GM21381 (cell line): Measurements from ENCODE around the gene INPP5D.

Experiments used
- ATAC-seq: cut with Tn5 transposase; IDR thresholded peaks from one replicate; pipeline ENCODE4 v1.9.1; 2021; ENCODE audit warnings: mild to moderate bottlenecking, moderate library complexity; ENCODE audit not compliant: unreplicated experiment

The INPP5D gene

DNA sequence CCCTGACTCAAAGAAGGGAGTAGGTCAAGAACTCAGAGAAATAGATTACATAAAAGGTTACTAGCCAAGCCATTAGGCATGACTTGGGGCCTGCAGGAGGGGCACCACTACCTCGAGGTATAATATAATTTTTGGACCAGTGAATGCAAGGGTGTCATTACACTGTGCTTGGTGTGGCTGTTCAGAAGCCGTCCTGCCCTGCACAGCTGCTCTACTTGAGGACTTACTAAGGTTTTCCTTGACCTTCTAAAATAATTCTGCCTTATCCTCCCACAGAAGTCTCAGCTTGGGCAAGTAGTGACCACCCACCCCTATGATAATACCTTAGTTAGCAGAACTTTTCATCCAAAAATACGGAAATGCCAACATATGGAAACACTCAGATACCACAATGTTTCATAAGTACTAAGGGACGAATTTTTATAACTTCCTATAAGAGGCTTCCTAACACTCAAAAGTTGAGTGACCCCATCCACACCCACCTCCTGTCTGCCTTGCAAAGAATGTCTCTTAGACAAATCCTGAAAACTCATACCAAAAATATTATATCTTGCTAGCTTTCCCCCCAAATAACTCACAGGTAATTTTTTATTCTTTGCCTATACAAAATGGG is 173.6 kb downstream of the INPP5D start:
- no peak for ATAC-seq

- ATAC-seq = no peak
These were observed 174.1 kb downstream of the INPP5D start for GRCh38 chr2:233234264-233234663.

DNA sequence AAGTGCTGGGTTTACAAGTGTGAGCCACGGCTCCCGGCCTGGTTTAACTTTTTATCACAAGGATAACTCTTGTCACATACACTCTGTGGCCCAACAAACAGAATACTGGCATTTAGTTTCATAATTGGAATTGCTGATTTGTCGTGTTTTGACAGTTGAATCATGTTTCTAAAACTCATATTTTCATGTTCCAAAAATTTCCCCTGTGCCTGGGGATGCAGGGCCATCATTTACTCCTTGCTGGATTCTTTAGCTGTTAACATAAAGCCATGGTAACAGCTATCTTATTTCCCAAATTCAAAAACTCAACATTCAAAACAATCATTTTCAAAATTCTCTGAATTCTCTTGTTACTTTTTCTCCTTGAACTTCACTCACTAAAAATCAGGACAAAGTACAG is 174.9 kb downstream of the INPP5D start:
- no peak for ATAC-seq

DNA sequence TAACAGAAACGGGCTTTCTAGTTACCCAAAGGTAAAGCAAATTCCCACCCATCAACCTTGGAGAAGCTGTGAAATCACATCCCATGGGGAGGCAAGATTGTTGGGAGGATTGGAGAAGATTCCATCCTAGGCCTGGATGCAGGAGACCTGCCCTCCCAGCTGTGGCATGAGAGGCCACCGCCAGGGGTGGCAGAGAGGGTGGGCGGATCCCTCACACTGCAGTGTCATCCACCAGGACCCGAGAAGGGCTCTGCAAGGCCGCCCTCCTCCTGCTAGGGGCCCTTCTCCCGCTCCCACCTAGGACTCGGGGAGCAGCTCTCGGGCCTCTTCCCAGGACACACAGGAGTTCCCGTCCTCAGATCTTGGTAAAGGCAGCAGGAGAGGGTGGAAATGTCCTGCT is 175.8 kb downstream of the INPP5D start:
- no peak for ATAC-seq

DNA sequence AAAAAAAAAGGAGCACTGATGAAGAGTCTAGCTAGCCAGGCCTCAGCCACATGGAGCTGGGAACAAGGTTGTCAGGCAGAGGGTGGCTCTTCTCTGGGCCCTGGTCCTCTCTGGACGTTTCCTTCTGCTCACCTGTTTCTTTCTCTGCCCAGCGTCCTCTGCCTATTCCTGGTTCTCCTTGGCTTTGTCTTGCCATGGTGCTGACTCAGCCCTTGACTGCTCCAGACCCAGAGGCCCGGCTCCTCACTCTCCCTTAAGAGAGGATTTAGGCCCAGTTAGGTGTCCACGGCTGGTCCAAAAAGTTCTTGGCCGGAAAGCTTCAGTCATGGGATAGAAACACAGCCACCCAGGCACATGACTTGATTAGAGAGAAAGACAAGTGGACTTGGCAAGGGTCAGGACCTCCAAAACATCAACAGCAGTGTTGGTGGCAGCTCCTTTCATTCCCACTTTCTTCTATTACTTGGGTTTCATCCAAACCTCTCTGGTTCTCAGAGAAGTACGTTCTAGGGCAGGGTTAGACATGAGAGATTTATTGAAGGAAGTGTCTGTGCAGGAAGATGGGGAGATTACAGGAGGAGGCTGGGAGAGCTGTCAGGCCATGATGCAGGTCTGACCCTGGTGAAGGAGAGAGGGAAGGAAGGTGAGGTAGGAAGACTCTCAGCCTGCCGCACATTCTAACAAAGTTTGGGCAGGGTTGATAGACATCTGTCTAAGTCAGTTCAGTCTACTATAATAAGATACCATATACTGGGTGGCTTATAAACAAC is 176.9 kb downstream of the INPP5D start:
- ATAC-seq = no peak

- ATAC-seq = peak; percentile 79
These were observed 180.8 kb downstream of the INPP5D start for GRCh38 chr2:233240897-233241296.

DNA sequence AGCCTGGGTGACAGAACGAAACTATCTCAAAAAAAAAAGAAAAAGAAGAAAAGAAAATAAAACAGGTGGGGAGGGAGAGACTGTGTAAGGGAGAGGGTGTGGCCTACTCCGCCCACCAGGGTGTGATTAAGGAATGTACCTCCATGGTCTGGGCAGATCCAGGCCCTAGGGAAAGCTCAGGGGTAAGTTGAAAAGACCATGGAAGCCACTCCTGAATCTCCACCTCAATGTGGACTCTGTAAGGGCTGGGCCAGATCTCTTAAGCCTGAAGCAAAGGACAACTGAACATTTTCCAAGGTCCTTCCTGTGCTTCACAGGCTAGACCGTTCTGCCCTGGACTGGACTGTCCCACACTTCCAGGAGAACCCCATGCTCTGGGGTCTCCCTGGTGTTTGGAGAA is 181.7 kb downstream of the INPP5D start:
- ATAC-seq = no peak

DNA sequence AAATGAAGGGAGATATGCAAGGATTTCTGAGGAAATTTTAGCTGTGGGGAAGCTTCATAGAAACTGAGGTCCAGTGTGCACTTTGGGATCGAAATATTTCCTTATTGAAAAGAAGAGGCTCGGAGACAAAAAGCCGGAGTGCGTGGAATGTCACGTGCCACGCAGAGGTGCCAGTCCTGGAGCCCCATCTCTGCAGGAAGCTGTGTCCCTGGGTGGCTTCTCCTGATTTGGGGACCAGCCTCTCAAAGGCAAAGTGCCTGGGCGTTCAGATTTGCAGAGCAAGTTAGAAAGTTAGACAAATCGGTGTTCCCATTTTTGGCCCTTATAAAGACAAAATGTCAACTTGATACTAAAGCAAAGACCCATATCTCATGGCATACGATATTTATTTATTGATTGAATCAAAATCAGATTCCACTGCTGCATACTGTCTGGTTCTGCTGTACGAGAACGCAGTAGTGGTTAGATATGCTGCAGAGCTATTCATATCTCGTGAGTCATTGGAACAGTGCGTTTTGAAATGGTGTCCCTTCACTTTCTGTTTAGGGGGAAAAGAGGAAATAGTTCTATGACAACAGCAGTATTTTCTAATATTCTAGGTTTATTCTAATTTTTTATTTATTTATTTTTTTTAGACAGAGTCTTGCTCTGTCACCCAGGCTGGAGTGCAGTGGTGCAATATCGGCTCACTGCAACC is 182.2 kb downstream of the INPP5D start:
- no peak for ATAC-seq

- ATAC-seq = no peak
These were observed 183.2 kb downstream of the INPP5D start for GRCh38 chr2:233243348-233243747.

GRCh38 chr2:233244818-233245217 is 184.7 kb downstream of the INPP5D start:
- no peak for ATAC-seq

DNA sequence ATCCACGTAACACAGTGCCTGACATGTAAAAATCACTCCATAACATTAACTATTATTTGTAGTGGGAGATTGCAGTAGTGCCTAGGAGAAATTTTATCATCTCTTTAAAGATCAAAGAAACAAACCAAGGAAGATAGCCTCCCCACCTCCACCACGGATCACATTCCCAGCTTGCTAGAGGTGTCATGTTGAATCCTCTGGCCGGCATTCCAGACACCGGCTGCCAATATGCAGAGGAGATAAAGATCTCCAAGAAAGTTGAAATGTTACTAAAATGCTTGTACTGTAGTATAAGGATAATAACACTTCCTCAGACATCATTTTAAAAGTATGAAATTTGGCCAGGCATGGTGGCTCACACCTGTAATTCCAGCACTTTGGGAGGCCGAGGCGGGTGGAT is 185.3 kb downstream of the INPP5D start:
- no peak for ATAC-seq

GRCh38 chr2:233247116-233247515 is 187.0 kb downstream of the INPP5D start:
- no peak for ATAC-seq

DNA sequence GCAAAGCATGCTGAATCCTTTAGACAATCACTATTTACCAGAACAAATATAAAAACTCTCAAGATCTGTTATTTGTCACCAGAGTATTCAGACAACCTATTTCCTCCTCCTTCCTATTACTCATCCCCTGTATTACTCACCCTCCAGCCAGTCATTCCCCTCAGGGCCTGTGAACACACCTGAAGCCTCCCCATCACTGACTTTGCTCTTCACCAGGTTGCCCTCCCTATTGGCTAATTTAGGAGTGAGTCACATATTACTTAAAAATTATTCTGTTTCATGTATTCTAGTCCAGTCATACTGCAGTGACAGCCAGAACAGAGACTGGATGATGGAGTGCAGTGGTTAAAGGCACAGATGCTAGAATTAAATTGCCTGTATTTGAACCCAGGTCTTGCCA is 187.6 kb downstream of the INPP5D start:
- no peak for ATAC-seq

DNA sequence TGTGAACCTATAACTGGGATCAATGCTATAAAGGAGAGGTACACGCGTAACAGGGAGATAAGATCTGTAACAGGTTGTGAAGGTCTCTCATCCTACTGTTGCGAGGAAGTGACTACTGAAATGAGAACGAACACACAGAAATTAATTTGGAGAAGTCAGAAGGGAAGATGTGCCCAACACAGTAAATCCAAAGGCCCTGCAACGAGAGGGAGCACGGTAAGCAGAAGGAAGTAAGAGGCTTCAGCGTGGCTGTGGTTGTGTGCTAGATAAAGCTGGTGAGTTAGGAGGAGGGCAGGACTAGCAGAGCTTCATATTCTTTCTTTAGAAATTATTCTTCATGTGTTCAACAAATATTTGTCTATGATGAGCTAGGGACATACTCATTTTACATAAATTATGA is 188.9 kb downstream of the INPP5D start:
- ATAC-seq = no peak

GRCh38 chr2:233250568-233250967 is 190.4 kb downstream of the INPP5D start:
- ATAC-seq = no peak

DNA sequence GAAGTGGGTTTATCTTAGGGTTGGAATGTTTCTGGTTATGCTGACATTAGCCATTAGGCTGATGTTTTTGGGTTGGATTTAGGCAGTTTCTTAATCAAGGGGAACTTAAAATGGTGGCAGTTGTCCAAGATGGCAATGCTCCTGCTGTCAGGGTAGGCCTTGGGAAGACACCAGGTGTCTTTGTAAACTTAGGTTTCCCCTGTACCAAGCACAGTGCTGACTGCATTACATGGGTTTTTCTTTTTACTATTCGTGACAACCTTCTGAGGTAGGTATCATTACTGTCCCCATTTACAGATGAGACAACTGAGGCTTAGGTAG is 190.8 kb downstream of the INPP5D start:
- ATAC-seq = peak; percentile 19

DNA sequence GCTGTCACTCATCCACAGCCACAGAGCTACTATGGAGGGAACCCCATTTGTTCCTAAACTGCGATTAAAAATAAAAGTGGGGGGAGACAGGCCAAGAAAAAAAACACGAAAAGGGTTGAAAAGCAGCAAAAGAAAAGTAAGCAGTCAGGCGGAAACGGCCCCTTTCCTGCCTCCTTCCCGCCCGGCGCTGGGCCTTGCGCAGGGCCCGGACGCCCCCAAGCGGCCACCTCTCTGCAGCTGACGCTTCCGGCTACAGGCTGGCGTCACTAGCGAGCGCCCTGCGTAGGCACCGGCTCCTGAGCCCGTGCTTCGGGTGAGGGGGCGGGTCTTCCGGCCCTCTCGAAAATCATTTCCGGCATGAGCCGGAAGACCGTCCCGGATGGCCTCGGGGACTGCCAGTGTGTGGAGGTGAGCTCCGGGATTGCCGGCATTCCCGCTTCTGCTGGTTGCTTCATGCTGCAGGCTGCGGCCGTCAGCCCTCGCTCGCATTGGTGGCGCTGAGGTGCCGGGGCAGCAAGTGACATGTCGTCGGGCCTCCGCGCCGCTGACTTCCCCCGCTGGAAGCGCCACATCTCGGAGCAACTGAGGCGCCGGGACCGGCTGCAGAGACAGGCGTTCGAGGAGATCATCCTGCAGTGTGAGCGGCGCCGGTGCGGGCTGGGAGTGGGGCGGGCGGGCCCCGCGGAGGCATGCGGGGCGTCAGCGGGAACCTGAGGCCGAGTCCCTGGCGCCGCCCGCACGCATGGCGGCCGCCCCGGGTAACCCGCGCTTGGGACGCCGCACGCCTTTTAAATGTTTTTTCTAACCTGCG is 191.4 kb downstream of the INPP5D start, which contains the start of gene ATG16L1:
TSS of gene ATG16L1 (plus strand) at position 368 of the 811 bp plus-strand sequence. CDS start at position 523, 155 bp downstream.
- ATAC-seq = peak; percentile 98

DNA sequence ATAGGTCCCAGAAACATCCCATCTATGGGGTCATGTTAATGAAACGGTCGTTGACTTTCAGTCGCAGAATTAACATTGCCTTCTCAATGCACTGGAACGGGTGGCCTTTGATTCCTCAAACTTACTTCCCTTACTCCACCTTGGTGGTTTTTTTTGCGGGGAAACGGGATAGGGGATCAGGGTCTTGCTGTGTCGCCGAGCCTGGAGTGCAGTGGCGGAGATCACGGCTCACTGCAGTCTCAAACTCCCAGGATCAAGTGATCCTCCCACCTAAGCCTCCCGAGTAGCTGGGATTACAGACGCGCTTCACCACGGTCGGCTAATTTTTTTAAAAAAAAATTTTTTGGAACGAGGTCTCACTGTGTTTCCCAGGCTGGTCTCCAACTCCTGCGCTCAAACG is 192.1 kb downstream of the INPP5D start:
- ATAC-seq = no peak

DNA sequence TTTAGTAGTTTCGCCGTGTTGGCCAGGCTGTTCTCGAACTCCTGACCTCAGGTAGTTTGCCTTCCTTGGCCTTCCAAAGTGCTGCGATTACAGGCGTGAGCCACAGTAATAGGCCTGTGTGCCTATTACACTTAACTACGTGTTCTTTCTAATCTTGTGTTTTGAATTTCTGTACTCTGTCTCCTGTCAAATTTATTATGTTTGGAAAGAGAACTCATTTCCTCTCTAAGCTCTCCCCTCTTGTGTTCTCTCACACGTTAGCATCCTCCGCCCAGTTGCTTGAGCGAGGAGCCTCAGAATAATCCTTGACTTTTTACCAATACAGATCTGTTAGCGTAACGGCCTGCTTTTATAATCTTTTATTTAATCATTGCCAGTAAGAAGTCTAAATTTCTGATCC is 195.0 kb downstream of the INPP5D start:
- no peak for ATAC-seq

- ATAC-seq = no peak
These were observed 195.9 kb downstream of the INPP5D start for GRCh38 chr2:233256048-233256447.
